BLaER1 treated with 17β-estradiol and CSF1 and Interleukin-3, amounts not matched to agents 10 nM and 100 nM (cell line): ENCODE measurements around the gene GRIN2A.

Source experiments
- H3K27ac ChIP-seq, 11 experiments: shearing (Covaris generic); formaldehyde crosslinking; 2 replicates each; pipeline ENCODE4 v1.8.1; 2022
- H3K27me3 ChIP-seq, 11 experiments: shearing (Covaris generic); formaldehyde crosslinking; 2 replicates each; pipeline ENCODE4 v1.8.1; 2022
- H3K36me3 ChIP-seq, 11 experiments: shearing (Covaris generic); formaldehyde crosslinking; 2 replicates each; pipeline ENCODE4 v1.8.1; 2022
- H3K4me1 ChIP-seq, 10 experiments: shearing (Covaris generic); formaldehyde crosslinking; 2 replicates each; pipeline ENCODE4 v1.8.1; 2022
- H3K4me2 ChIP-seq, 11 experiments: shearing (Covaris generic); formaldehyde crosslinking; 2 replicates each; pipeline ENCODE4 v1.8.1; 2022
- H3K4me3 ChIP-seq, 10 experiments: shearing (Covaris generic); formaldehyde crosslinking; 2 replicates each; pipeline ENCODE4 v1.8.1; 2022
- H3K9ac ChIP-seq, 11 experiments: shearing (Covaris generic); formaldehyde crosslinking; 2 replicates each; pipeline ENCODE4 v1.8.1; 2022
- H3K9me3 ChIP-seq, 11 experiments: shearing (Covaris generic); formaldehyde crosslinking; replicated peaks in 1 of 11; 2 replicates each; pipeline ENCODE4 v1.8.1; 2022
- H4K20me1 ChIP-seq, 11 experiments: shearing (Covaris generic); formaldehyde crosslinking; 2 replicates each; pipeline ENCODE4 v1.8.1; 2022
- Cebpa-rat ChIP-seq, 11 experiments: shearing (Covaris generic); IDR thresholded peaks; 2 replicates each; pipeline ENCODE4 v1.8.1; 2022

The GRIN2A gene

GRCh38 chr16:9775998-9776397 is 406.2 kb downstream of the GRIN2A start:
- no peaks in the 10 kb centered on the region for H3K9me3 ChIP-seq
- H3K9ac ChIP-seq = no peak overlapping the region
- no peaks in the 10 kb centered on the region for H3K27me3 ChIP-seq
- TF ChIP-seq Cebpa-rat (IDR thresholded peaks at IDR 0.05) = no peak
- no peak overlapping the region for H3K4me2 ChIP-seq
- no peaks in the 10 kb centered on the region for H4K20me1 ChIP-seq
- H3K4me1 ChIP-seq = no peaks in the 10 kb centered on the region
- no peaks in the 10 kb centered on the region for H3K36me3 ChIP-seq
- H3K27ac ChIP-seq = no peak overlapping the region
- H3K4me3 ChIP-seq = no peak overlapping the region

GRCh38 chr16:9773289-9773688 is 408.9 kb downstream of the GRIN2A start:
- Histone ChIP-seq H3K9me3 (no peaks in the 10 kb centered on the region), H4K20me1 (no peaks in the 10 kb centered on the region), H3K36me3 (no peaks in the 10 kb centered on the region), H3K9ac (no peak overlapping the region), H3K27me3 (no peaks in the 10 kb centered on the region), H3K27ac (no peak overlapping the region), H3K4me3 (no peak overlapping the region), H3K4me2 (no peak overlapping the region), H3K4me1 (no peaks in the 10 kb centered on the region)
- TF ChIP-seq Cebpa-rat (IDR thresholded peaks at IDR 0.05) = no peak

GRCh38 chr16:9772526-9773225 is 409.6 kb downstream of the GRIN2A start:
- H3K4me2 ChIP-seq = no peak overlapping the region
- no peaks in the 10 kb centered on the region for H3K9me3 ChIP-seq
- no peak overlapping the region for H3K9ac ChIP-seq
- H4K20me1 ChIP-seq = no peaks in the 10 kb centered on the region
- H3K27ac ChIP-seq = no peak overlapping the region
- no peaks in the 10 kb centered on the region for H3K27me3 ChIP-seq
- no peaks in the 10 kb centered on the region for H3K4me1 ChIP-seq
- H3K4me3 ChIP-seq = no peak overlapping the region
- no peaks in the 10 kb centered on the region for H3K36me3 ChIP-seq
- no peak for TF ChIP-seq Cebpa-rat (IDR thresholded peaks at IDR 0.05)

- Histone ChIP-seq H3K36me3 (no peaks in the 10 kb centered on the region), H3K4me1 (no peaks in the 10 kb centered on the region), H4K20me1 (no peaks in the 10 kb centered on the region), H3K4me2 (no peak overlapping the region), H3K9me3 (peaks cover 0 to 7% (median 0%) of the 10 kb centered on the region in 11 experiments; a peak in 1 of 22 replicates), H3K27ac (no peak overlapping the region), H3K27me3 (no peaks in the 10 kb centered on the region), H3K9ac (no peak overlapping the region), H3K4me3 (no peak overlapping the region)
- no peak for TF ChIP-seq Cebpa-rat (IDR thresholded peaks at IDR 0.05)
These were observed 415.3 kb downstream of the GRIN2A start for GRCh38 chr16:9766891-9767290.

- Histone ChIP-seq H3K9ac (no peak overlapping the region), H3K9me3 (peaks cover 0 to 7% (median 0%) of the 10 kb centered on the region in 11 experiments; a peak in 1 of 22 replicates), H3K27me3 (no peaks in the 10 kb centered on the region), H3K4me1 (no peaks in the 10 kb centered on the region), H3K36me3 (no peaks in the 10 kb centered on the region), H3K4me3 (no peak overlapping the region), H3K27ac (no peak overlapping the region), H4K20me1 (no peaks in the 10 kb centered on the region), H3K4me2 (no peak overlapping the region)
- no peak for TF ChIP-seq Cebpa-rat (IDR thresholded peaks at IDR 0.05)
These were observed 418.7 kb downstream of the GRIN2A start for GRCh38 chr16:9763505-9763904.

GRCh38 chr16:9761870-9762269 is 420.4 kb downstream of the GRIN2A start:
- no peak overlapping the region for H3K9ac ChIP-seq
- no peak overlapping the region for H3K4me3 ChIP-seq
- H3K27me3 ChIP-seq = no peaks in the 10 kb centered on the region
- no peaks in the 10 kb centered on the region for H3K36me3 ChIP-seq
- H3K9me3 ChIP-seq = peaks cover 0 to 7% (median 0%) of the 10 kb centered on the region in 11 experiments; a peak in 1 of 22 replicates
- H3K4me1 ChIP-seq = no peaks in the 10 kb centered on the region
- no peaks in the 10 kb centered on the region for H4K20me1 ChIP-seq
- no peak overlapping the region for H3K4me2 ChIP-seq
- no peak for TF ChIP-seq Cebpa-rat (IDR thresholded peaks at IDR 0.05)
- H3K27ac ChIP-seq = no peak overlapping the region

- Histone ChIP-seq H3K4me1 (no peaks in the 10 kb centered on the region), H3K9me3 (no peaks in the 10 kb centered on the region), H3K27me3 (no peaks in the 10 kb centered on the region), H3K9ac (no peak overlapping the region), H3K36me3 (no peaks in the 10 kb centered on the region), H3K27ac (no peak overlapping the region), H3K4me3 (no peak overlapping the region), H4K20me1 (no peaks in the 10 kb centered on the region), H3K4me2 (no peak overlapping the region)
- TF ChIP-seq Cebpa-rat (IDR thresholded peaks at IDR 0.05) = no peak
These were observed 424.5 kb downstream of the GRIN2A start for GRCh38 chr16:9757687-9758086.

GRCh38 chr16:9756434-9756833 is 425.8 kb downstream of the GRIN2A start:
- H3K9me3 ChIP-seq = no peaks in the 10 kb centered on the region
- no peaks in the 10 kb centered on the region for H3K36me3 ChIP-seq
- H3K27ac ChIP-seq = no peak overlapping the region
- no peaks in the 10 kb centered on the region for H4K20me1 ChIP-seq
- H3K4me1 ChIP-seq = no peaks in the 10 kb centered on the region
- H3K27me3 ChIP-seq = no peaks in the 10 kb centered on the region
- H3K9ac ChIP-seq = no peak overlapping the region
- no peak overlapping the region for H3K4me2 ChIP-seq
- no peak overlapping the region for H3K4me3 ChIP-seq
- no peak for TF ChIP-seq Cebpa-rat (IDR thresholded peaks at IDR 0.05)

GRCh38 chr16:9755081-9755480 is 427.1 kb downstream of the GRIN2A start:
- no peak for TF ChIP-seq Cebpa-rat (IDR thresholded peaks at IDR 0.05)

GRCh38 chr16:9741776-9742175 is 440.5 kb downstream of the GRIN2A start:
- H3K4me2 ChIP-seq = no peak overlapping the region
- no peak overlapping the region for H3K9ac ChIP-seq
- H3K4me1 ChIP-seq = no peaks in the 10 kb centered on the region
- H3K27me3 ChIP-seq = no peaks in the 10 kb centered on the region
- no peaks in the 10 kb centered on the region for H3K36me3 ChIP-seq
- no peak overlapping the region for H3K27ac ChIP-seq
- H3K4me3 ChIP-seq = no peak overlapping the region
- TF ChIP-seq Cebpa-rat (IDR thresholded peaks at IDR 0.05) = no peak
- H4K20me1 ChIP-seq = no peaks in the 10 kb centered on the region
- no peaks in the 10 kb centered on the region for H3K9me3 ChIP-seq

More at GRCh38 chr16:9755081-9755480, 427.1 kb downstream of the GRIN2A start:
- no peaks in the 10 kb centered on the region for H3K36me3 ChIP-seq
- no peak overlapping the region for H3K4me3 ChIP-seq
- no peaks in the 10 kb centered on the region for H4K20me1 ChIP-seq
- H3K4me1 ChIP-seq = no peaks in the 10 kb centered on the region
- no peaks in the 10 kb centered on the region for H3K9me3 ChIP-seq
- no peak overlapping the region for H3K4me2 ChIP-seq
- H3K27me3 ChIP-seq = no peaks in the 10 kb centered on the region
- no peak overlapping the region for H3K9ac ChIP-seq
- no peak overlapping the region for H3K27ac ChIP-seq
